NCI-H82 (cell line): ENCODE results near the gene WDR45B.
"Not testable (repeated sequence)": the region's sequence is repeated elsewhere in the genome, so short reads cannot be mapped to it uniquely, and the experiment has no call there.

Source experiments
- DNase-seq: peaks from one replicate; lab custom pipeline; 2025; lab: John Stamatoyannopoulos, UW

Gene WDR45B

DNA sequence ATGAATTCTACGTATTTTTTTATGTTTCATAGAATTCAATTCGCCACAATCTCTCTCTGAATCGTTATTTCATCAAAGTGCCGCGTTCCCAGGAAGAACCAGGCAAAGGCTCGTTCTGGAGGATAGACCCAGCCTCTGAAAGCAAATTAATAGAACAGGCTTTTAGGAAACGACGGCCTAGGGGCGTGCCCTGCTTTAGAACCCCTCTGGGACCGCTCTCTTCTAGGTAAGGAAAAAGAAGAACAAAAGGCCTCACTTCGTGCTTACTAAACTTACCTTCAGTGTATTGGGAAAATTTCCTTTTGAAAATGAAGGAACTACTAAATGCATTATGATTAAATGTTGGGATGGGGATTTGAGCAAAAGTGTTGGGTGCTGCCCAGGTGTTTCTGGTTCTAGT lies 65.5 kb downstream of the WDR45B start:
- DNase-seq, result no peak

DNA sequence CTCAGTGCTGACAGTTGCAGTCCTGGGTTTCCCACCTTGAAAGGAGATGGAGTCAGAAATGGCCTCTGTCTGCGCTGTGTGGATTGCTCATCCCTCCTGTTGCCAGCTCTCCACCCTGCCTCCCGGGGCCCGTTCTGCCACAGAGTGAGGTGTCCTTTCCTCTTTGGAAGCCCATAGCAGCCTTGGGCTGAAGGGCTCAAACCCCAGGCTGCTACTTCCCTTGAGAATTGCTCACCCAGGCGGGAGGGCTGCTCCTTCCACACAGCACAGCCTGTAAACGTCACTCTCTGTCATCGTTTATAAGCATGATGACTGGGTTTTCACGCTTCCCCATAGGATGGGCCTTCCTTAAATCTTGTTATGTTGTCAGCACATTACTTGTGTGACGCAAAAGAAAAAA lies 66.0 kb downstream of the WDR45B start:
- no peak for DNase-seq

DNA sequence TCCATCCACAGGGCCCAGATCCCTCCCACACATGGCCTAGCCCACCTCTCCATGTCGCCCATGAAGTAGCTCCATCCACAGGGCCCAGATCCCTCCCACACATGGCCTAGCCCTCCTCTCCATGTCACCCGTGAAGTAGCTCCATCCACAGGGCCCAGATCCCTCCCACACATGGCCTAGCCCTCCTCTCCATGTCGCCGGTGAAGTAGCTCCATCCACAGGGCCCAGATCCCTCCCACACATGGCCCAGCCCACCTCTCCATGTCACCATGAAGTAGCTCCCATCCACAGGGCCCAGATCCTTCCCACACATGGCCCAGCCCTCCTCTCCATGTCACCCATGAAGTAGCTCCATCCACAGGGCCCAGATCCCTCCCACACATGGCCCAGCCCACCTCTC lies 68.3 kb downstream of the WDR45B start:
- DNase-seq, result not testable (repeated sequence)

DNA sequence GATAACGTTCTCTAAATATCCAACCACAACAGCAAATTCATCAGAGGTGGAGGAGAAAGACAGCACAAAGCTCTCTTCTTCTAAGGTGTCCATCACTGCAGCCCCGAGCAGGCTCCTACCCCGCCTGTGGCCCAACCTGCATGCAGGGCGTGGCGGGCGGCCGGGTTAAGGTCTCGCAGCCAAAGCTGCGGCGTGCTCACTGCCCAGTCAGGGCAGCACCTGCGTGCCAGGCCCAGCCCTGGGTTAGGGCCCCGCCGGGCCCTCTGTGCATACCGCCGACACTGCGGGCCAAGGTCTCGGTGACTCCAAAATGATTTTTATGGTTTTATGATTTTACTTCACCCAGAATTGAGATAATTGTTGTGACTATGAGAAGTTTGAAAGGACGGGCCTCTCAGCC lies 70.9 kb downstream of the WDR45B start:
- no peak for DNase-seq

DNA sequence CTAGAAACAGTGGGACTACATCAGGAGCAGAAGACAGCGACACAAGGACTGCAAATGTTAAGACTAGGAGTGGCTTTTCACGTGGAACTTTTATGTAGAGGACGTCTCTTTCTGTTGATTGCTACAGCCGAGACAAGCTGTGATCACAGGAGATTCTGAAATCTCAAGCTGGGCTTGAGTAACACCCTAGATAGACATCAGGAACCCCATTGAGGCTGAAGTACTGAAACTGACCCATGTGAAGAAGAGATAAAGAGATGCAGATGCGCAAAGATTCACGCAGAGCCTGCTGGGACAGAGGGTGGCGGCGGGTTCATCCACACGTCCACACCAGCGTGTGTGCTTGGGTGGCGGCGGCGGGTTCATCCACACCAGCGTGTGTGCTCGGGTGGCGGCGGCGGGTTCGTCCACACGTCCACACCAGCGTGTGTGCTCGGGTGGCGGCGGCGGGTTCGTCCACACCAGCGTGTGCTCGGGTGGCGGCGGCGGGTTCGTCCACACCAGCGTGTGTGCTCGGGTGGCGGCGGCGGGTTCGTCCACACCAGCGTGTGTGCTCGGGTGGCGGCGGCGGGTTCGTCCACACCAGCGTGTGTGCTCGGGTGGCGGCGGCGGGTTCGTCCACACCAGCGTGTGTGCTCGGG lies 72.5 kb downstream of the WDR45B start:
- DNase-seq, result not testable (repeated sequence)

DNA sequence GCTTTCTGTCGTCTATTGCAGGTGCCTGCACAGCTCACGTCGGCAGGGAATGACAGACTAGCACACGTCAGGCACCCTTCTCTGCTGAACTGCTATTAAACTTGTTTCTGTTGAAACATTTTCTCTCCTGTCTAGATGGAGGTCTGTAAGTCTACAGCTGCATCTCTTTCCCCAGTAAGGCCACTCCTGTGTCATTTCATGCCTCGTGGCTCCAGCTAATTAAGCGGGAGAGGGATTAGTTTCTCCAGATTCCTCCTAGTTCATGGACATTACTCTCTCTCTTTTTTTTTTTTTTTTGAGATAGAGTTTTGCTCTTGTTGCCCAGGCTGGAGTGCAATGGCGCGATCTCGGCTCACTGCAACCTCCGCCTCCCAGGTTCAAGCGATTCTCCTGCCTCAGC lies 74.2 kb downstream of the WDR45B start:
- DNase-seq, result no peak

DNA sequence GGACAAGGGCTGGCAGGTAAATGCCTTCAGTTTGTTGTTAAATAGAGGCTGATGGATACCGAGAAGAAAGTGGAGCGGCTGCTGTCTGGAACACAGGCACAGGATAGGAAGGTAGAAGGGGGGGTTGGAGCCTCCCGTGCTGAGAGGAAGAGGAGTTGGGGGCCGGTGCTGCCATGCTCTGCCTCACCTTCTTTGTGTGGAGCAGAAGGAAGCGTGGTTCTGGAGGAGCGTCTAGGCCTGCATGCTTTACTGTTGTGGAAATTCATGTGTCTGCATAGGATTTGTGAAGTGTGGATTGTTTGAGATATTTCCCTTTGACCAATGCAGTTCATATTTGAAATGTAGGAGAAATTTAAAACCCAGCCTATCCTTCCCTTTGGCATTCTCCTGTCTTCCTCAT lies 76.4 kb downstream of the WDR45B start:
- no peak for DNase-seq

DNA sequence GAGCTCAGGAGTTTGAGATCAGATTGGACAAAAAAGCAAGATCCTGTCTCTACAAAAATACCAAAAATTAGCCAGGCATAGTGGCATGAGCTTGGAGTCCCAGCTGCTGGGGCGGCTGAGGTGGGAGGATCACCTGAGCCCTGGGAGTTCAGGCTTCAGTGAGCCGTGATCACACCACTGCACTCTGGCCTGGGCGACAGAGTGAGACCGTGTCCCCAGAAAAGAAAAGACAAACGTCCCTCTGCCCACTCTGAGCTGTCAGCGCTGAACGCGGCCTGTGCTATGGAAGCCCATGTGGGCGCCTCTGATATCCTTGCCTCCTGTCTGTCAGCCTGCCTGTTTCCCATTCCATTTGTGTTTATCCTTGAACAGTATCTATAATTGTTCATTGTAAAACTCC lies 78.0 kb downstream of the WDR45B start:
- DNase-seq, result no peak

DNA sequence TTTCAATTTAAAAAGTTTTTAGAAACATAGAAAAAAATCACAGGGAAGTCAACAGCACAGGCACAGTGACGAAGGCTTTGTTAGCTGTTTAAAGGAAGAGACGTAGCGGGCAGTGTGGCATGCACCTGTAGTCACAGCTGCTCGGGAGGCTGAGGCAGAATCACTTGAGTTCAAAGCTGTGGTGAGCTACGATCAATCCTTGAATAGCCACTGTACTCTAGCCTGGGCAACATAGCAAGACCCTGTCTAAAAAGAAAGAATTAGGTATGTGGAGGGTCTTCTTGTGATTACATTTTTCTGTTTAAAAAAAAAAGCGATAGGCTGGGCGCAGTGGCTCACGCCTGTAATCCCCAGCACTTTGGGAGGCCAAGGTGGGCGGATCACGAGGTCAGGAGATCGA lies 78.6 kb downstream of the WDR45B start:
- no peak for DNase-seq

DNA sequence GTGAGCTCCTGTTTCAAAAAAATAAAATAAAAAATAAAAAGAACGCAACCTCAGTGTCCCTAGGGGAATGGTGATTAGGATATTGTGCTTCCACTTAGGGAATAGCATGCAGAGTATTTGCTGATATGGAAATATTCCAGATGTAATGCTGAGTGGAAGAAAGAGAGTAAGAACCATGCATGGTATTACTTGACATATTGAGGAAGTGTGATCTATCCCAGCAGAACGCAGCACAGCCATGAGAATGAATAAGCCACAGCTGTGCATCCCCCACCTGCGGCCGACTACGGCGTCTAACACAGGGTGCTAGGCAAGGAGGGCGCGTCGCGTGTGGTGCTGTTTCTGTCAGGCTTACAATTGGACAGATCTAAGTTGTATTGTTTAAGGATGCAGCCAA lies 79.2 kb downstream of the WDR45B start:
- DNase-seq, result no peak

DNA sequence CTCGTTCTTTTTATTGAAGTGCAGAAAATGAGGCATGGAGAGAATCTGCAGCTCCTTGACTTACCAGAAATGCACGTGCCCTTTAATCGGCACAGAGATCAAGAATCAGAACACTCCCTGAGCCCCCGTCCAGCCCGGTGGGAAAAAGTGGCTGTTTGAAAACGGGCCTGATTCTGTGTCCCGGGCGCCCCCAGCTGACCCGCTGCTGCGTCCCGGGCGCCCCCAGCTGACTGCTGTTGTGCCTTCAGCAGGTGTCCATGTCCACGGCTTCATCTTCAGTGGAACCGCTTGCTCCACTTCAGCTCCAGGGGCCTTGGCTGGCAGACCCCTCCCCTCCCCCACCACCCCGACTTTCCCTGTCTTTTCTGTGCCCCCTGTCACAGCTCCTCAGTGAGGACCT lies 81.0 kb downstream of the WDR45B start:
- no peak for DNase-seq

DNA sequence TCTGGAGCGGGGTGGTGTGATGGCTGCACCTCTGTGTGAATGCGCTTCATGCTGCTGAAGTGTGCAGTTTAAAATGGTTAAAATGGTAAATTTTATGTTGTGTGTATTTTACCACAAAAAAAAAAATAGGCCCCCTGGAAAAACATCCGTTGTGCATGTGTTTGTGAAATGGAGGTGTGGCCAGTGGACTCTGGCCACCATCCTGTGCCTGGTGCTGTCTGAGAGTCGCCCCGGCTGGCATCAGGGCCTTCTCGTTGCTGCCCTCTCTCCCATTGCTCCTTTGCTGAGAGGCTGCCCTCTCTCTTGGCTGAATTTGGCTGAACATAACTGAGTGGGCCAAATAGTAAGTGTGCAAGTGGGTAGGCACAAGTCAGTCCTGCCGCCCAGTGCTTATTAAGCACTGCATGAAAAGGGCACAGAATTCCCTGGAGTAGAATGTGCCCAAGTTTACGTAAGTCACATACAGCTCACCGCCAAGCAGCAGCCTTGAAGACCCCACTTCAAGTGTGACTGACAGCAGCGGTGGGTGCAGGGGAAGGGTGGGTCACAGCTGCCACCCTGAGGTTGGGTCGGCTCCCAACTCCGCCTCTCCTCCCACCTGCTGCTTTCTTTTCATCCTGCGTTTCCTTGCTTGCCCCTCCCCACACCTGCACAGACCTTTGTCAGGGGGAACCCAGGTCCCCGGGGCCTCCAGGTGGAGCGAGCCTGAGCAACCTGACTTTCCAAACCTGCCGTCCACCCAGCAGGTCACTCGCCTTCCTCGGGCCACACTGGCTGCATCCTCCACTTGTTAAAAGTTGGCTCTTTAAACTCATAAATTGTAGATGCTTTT lies 81.9 kb downstream of the WDR45B start:
- DNase-seq, result no peak

DNA sequence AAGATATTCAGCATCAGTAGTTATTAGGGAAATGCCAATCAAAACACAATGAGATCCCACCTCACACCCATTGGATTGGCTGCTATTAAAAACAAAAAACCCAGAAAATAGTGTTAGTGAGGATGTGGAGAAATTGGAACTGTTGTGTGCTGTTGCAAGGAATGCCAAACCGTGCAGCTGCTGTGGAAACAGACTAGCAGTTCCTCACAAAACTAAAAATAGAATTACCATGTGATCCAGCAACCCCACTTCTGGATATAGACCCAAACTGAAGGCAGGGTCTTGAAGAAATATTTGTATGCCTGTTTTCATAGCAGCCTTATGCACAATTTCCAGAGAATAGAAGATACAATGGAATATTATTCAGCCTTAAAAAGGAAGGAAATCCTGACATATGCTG lies 82.7 kb downstream of the WDR45B start:
- no peak for DNase-seq
